DMS 273 (cell line): Measurements from ENCODE around the gene PPP1R3E.
"Not testable (repeated sequence)": the region's sequence is repeated elsewhere in the genome, so short reads cannot be mapped to it uniquely, and the experiment has no call there.

Experiments used
- DNase-seq: peaks from one replicate; lab custom pipeline; 2025; ENCODE audit not compliant: unreplicated experiment; lab: John Stamatoyannopoulos, UW

Gene PPP1R3E, protein sequence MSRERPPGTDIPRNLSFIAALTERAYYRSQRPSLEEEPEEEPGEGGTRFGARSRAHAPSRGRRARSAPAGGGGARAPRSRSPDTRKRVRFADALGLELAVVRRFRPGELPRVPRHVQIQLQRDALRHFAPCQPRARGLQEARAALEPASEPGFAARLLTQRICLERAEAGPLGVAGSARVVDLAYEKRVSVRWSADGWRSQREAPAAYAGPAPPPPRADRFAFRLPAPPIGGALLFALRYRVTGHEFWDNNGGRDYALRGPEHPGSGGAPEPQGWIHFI

DNA sequence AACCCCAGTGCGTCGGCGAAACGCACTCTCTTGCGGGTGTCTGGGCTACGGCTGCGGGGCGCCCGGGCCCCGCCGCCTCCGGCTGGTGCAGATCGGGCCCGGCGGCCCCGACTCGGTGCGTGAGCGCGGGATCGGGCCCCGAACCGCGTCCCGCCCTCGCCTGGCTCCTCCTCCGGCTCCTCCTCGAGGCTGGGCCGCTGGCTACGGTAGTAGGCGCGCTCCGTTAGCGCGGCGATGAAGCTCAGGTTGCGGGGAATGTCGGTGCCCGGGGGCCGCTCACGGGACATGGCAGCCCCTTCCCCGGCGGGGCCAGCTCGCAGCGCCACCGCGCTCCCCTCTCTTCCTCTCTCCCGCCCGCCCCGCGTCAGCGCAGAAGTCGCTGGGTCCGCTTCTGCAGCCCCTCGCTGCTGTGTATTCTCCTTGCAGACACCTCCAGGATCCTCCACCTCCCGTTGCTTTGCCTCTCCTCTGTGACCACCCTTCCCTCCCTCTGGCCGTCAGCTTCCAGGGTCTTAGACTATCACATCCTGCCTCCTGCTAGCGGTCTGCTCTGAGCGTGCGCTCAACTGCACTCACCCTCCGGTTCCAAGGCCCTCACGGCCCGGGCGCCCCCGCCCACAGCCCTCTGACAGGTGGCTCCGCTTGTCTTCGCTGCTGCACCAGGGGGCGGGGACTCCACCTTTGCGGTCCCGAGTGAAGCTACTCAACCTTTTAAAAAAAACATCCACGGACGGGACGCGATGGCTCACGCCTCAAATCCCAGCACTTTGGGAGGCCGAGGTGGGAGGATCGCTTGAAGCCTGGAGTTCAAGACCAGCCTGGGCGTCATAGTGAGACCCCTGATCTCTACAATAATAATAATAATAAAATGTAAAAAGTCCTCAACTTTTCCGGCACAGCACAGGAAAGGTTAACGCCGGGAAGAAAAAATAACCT is at the start of gene PPP1R3E:
TSS of gene PPP1R3E (minus strand) at position 570 of the 936 bp plus-strand sequence. CDS start at position 287, 283 bp downstream.
- DNase-seq, result peak; percentile 87

DNA sequence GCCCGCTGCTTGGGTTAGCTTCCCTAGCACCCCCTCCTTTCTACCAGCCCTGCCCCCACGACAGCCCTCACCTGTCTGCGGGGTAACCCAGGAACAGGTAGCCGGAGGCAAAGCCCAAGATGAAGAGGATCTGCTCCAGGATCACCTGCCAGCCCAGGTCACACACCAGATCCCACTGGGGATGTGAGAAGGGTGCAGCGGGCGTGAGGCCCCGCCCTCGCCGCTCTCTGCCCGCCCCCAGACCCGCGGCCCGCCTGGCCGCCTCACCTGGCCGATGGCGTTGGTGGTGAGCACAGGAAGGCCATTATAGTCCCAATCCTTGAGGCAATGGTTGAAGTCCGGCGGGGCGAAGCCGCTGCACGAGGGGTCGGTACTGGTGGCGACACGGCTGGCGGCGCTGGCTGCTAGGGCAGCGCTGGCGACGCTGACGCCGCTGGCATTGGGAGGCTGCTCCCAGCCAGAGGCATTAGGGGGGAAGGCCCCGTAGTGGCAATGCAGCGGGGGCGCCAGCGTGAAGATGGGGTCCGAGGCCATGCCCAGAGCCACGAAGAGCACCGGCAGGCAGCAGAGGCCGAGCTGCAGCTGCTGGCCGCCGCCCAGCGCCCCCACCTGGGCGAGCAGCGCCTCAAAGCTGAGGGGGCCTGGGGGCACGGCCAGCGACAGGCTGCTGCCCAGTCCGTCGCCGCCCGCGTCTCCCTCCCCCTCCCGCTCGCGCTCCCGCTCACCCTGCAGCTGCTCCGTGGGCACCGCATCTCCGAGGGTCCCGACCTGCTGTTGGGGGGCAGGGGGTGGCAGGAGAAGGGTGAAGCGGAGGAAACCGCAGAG is 49.2 kb upstream of the PPP1R3E start:
- DNase-seq, result no peak

DNA sequence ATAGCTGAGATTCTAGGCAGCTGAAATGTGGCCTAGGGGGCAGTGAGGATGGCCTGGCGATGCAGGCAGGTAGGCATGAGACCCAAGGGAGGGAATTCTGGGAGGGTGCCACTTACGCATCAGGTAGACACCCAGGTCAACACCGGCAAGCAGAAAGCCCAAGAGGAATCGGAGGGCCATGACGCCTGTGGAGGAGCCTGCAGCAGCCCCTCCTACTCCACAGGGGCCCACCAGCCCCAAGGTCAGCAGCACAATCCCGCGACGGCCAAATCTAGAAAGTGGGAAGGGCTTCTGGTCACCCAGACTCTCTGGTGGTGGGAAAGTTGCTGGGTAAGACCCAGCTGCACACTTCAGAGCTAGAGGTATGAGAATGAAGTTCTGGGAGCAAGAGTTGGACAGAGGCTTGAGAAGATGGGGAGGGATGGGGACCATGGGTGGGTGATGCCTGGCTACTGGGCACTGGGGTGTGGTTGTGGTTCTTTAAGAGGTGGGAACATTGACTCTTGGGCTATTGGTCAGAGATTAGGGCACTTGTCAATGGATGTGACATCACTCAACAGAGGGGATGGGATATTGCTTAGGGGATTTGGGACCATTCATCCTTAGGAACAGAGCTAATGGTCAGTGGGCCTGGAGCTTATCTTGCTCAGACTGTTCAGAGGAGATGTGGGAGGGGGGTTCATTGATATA is 46.6 kb upstream of the PPP1R3E start:
- DNase-seq, result no peak

DNA sequence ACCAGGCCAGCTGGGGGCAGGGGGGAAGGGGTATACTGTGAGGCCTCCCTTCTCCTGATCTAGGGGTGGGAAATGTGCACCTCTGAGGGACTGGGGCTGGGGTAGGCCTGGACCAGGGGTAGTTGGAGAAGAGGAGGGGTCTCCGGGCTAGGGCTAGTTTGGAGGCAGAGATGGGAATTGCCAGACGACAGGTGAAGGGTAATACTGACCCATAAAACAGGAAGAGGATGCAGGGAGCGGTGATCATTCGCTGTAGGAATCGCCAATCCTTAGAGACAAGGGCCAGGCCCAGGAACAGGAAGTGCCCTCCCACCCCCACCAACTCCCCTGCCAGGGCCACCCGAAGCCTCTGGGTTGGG is 45.6 kb upstream of the PPP1R3E start:
- no peak for DNase-seq

DNA sequence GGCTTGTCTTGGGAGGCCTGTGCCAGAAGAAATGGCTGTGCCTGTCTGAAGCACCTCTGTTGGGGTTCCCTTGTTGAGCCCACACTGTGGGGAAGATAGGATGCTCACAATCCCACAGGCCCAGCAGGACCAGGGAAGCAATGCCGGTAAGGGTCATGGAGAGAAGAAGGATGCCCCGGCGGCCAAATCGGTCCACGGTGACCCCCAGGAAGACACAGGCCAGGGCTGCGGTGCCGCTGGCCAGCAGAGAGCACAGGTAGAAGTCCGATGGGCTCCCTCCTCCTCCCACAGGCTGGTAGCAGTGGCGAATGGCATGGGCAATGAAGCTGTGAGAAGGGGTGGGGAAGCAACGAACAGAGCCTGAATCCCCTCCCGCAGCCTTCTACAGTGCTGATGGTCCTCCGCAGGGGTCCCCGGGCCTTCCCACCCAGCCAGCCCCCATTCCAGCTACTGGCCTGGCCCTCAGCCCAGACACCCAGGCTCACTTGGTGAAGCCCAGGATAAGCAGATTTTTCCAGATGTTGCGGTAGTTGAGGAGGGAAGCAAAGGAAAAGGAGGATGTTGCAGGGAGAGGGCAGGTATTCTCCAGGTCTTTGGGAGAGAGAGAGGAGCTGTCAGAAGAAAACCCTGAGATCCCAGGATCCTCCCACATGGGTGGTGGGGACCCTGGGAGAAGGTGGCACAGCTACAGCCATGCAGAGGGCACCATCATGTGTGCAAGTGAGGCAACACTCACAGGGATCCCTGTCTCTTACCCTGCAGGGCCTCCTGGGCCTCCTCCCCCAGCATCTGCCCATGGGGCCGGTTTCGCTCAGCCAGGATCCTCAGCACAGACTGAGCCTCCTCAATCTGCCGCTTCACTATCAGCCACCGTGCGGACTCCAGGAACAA is 45.0 kb upstream of the PPP1R3E start:
- DNase-seq, result no peak

DNA sequence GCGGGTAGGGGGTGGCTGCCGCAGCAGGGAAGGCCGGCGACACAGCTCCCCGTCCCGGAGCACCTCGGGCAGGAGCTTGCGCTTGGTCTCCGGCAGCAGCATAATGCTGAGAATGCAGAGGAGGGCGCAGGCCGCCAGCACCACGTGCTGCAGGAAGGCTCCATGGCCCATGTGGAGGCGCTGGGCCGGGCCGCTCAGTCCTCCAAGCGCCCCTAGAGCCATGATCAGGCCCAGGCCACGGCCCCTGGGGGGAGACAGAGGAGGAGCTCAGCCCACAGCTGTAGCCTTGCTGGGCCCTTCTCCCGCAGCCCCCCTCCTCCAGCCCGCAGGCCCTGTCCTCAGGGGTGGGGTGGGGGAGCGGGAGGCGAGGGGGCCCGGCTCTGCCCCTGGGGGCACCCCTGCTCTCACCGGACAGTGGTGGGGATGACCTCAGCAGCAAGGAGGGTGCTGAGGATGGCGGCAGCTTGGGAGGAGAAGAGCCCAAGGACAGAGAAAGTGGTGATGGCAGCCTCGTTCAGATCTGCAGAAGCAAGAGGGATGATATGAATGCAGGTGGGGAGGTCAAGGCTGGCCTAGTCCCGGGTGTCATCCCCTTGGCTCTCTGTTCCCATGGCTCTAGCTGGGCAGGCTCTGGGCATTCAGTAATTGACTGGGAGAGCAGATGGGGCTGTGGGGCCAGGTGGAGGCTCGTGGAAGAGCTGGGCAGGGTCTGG is 44.2 kb upstream of the PPP1R3E start:
- DNase-seq, result no peak

DNA sequence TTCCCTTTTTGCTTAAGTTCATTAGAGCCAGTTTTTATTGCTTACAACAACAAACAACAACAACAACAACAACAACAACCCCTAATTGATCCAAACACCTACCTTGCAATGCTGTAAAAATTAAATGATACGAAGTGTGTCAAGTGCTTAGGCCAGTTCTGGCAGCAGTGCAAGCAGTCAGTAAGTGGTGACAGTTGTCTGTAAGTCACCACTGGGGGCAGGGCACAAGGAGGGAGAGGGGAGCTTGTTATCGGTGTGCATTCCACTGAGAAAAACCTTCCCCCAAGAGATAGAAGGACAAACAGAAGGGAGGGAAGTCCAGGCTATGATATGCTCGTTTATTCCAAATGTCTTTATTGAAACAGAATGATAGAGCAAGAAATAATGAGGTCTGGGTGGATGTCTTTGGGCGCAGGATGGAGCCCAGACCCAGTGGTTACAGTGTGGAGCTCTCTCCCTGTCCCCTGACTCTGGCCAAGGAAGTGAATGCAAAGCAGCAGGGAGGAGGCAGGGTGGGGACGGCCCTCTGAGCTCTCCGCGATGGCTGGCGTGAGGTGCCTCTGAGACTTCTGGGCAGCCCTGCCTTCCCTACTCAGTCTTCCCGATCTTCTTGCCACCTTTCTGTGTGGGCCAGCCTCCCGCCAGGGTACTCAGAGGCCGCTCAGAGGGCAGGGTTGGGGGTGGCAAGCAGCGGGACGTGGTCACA is 43.5 kb upstream of the PPP1R3E start:
- no peak for DNase-seq

DNA sequence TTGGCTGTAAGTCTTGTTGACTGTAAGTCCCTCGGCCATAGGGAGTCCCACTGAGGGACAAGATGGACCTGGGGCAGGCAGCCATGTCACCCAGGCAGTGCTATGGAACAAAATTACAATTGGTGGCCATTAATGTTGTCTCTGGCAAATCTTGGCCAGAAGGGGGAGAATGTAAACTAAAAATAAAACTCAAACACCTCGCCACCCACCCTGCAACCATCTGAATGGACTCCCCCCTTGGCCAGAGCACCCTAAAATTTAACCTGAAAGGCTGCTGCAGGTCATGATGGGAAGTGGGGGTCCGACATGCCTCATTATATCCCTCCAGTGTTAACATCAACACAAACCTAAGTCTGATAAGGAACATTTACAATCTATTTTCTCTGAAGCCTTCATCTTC is 41.8 kb upstream of the PPP1R3E start:
- no peak for DNase-seq

DNA sequence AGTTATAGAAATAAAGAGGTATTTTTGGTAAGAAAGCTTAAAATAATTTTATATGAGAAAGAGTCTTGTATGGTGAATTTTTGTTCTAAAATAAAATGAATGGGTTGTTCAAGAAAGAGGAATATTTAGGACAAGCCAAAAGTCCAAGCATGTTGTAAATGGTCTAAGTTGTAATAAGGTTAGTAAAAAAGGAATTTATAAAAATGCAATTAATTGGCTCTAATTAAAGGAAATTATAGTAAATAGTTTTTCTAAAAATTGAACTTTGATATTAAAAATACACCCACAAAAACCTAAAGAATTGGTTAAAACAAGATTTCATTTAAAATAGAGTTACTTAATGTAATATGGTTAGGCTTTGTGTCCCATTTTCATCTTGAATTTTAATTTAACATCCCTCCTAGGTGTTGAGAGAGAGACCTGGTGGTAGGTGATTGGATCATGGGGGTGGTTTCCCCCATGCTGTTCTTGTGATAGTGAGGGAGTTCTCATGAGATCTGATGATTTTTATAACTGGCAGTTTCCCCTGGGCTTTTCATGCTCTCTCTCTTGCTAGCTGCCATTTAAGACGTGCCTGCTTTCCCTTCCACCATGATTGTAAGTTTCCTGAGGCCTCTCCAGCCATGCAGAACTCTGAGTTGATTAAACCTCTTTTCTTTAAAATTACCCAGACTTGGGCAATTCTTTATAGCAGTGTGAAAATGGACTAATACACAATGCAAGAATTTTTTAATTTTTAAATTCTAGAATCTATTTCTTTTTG is 37.0 kb upstream of the PPP1R3E start:
- DNase-seq, result peak; percentile 22

DNA sequence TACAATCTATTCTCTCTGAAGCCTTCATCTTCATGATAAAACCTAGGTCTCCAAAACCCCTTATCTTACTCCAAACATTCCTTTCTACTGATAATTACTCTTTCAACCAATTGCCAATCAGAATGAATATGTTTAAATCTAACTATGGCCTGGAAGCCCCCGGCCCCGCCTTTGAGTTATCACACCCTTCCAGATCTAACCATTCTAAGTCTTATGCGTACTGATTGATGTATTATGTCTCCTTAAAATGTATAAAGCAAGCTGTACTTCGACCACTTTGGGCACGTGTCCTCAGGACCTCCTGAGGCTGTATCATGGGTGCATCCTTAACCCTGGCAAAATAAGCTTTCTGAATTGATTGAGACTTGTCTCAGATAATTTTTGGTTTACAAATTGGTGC is 33.0 kb upstream of the PPP1R3E start:
- DNase-seq, result no peak

DNA sequence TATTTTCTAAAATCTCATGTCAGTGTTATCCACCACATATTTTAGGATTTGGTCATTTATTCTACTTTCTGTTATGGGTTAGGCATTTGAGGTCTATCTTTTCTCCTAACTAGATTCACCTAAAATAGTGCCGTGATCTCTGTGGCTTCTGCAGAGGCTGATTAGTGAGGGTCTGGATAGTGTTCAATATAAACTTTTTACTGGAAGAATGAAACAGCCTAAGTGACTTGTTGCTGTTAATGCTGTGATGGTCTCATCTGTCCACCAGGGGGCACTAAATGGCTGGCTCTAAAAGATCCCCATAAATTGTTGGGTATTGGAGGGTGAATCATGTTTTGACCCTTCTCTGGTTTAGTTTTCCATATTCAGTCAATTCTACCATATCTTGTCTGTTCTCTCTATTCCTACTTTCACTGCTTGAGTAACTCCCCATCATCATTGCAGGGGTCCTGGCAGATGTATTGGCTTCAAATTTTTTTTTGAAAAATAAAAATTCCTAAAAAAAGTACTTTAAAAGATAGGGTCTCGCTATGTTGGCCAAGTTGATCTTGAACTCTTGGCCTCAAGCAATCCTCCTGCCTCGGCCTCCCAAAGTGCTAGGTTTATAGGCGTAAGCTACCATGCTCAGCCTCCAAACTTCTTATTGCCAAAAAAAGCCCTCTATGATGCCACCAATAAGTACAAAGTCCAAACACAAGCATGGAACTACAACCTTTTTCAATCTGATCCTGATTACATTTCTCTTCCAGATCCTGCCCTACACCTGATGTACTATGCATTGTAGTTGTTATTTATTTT is 25.5 kb upstream of the PPP1R3E start:
- peak; percentile 88 for DNase-seq

DNA sequence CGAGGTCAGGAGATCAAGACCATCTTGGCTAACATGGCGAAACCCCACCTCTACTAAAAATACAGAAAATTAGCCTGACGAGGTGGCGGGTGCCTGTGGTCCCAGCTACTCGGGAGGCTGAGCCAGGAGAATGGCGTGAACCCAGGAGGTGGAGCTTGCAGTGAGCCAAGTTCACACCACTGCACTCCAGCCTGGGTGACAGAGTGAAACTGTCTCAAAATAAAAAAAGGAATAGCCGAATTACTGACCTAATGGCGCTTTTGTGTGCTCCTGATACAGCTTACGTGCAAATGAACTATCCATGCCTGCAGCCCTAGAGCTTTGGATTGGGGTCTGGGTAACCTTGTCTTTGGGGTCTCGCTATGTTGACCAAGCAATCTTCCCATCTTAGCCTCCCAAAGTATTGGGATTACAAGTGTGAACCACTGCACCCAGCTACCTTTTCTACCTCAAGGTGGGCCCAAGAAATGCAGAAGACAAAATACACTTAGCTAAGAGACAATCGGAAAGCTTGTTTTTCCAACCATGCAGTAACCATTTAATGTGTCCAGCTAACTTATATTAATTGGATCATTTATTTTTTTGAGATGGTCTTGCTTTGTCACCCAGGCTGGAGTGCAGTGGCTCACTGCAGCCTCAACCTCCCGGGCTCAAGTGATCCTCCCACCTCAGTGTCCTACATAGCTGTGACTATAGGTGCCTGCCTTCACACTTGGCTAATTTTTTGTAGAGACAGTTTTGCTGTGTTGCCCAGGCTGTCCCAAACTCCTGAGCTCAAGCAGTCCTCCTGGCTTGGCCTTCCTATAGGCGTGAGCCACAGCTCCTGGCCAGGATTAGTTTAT is 24.1 kb upstream of the PPP1R3E start:
- DNase-seq, result peak; percentile 44

DNA sequence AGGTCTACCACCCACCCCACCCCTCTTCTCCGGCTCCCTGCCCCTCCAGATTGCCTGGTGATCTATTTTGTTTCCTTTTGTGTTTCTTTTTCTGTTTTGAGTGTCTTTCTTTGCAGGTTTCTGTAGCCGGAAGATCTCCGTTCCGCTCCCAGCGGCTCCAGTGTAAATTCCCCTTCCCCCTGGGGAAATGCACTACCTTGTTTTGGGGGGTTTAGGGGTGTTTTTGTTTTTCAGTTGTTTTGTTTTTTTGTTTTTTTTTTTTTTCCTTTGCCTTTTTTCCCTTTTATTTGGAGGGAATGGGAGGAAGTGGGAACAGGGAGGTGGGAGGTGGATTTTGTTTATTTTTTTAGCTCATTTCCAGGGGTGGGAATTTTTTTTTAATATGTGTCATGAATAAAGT is 23.1 kb upstream of the PPP1R3E start:
- not testable (repeated sequence) for DNase-seq

DNA sequence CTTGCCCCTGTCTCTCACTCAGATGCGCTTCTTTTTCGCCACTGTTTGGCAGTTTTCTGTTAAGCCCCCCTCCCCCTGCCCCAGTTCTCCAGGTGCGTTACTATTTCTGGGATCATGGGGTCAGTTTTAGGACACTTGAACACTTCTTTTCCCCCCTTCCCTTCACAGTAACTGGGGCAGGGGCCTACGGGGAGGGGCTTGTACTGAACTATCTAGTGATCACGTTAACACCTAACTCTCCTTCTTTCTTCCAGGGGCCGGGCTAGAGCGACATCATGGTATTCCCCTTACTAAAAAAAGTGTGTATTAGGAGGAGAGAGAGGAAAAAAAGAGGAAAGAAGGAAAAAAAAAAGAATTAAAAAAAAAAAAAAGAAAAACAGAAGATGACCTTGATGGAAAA is 22.3 kb upstream of the PPP1R3E start:
- DNase-seq, result no peak

DNA sequence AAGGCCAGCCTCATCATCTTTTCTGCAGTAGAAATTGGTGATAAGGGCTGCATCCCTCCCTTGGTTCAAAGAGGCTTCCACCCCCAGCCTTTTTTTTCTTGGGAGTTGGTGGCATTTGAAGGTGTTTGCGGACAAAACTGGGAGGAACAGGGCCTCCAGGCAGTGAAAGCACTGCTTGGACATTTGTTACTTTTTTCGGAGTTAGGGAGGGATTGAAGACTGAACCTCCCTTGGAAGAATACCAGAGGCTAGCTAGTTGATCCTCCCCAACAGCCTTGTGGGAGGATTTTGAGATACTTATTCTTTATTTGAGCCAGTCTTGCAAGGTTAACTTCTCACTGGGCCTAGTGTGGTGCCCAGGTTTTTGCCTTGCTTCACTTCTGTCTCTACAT is 21.8 kb upstream of the PPP1R3E start:
- no peak for DNase-seq

DNA sequence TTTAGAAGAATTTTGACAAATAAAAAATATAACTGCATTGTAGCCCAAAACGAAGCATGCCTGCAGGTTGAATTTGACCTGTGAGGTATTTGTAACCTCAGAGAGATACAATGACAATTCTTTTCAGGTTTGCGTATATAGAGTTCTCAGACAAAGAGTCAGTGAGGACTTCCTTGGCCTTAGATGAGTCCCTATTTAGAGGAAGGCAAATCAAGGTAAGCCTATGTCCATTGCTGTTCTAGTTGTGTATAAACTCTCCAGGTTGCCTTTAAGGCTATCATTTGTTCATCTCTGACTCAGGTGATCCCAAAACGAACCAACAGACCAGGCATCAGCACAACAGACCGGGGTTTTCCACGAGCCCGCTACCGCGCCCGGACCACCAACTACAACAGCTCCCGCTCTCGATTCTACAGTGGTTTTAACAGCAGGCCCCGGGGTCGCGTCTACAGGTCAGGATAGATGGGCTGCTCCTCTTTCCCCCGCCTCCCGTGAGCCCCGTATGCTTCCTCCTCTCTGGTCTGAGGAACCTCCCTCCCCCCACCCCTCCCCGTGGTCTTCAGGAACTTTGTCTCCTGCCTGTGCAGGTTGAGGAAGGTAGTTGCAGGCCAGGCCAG is 21.3 kb upstream of the PPP1R3E start:
- no peak for DNase-seq
